ENCODE results near the gene ELP5. TPM values are rescaled to one million over a fixed set of nuclear protein-coding genes. Genes with fewer than 3 reads are reported as not detected.

Gene ELP5
- total and polyA plus RNA-seq, 10 of the 15 experiments (the other 5 are each of a cell fraction or from before 2014, with no cell fraction given), result 41.1 to 109 (median 77.5) TPM

- TF ChIP-seq REST (IDR thresholded peaks at IDR 0.05; ENCODE audit: low read depth, low read length) (no peak), LARP7 (IDR thresholded peaks at IDR 0.05) (peak; percentile 56; the same call in 1 of the 2 replicates), FOXK2 (IDR thresholded peaks at IDR 0.05) (no peak), TARDBP (IDR thresholded peaks at IDR 0.05; ENCODE audit: borderline replicate concordance) (peak; percentile 84; the same call in 1 of the 2 replicates), RAD51 (IDR thresholded peaks at IDR 0.05) (no peak), TCF7 (IDR thresholded peaks at IDR 0.05; ENCODE audit: borderline replicate concordance) (no peak), JUND (IDR thresholded peaks at IDR 0.05; ENCODE audit: low read depth, low read length) (no peak), BACH1 (IDR thresholded peaks at IDR 0.05; ENCODE audit: borderline replicate concordance) (no peak; the same call in 1 of the 2 replicates), NFYA (IDR thresholded peaks at IDR 0.05; ENCODE audit: borderline replicate concordance, low read depth, low read length) (no peak), ETV6 (conservative IDR thresholded peaks at IDR 0.05 in 1 of 2, IDR thresholded peaks at IDR 0.05 in 1 of 2; ENCODE audit: borderline replicate concordance in 1 of 2, low read depth in 1 of 2) (no peak), EP300 (IDR thresholded peaks at IDR 0.05; ENCODE audit: borderline replicate concordance in 1 of 2, control insufficient read depth in 1 of 2, low read depth in 2 of 2, low read length in 2 of 2) (no peak), SUZ12 (IDR thresholded peaks at IDR 0.05; ENCODE audit: unreplicated experiment) (no peak), TCF12 (IDR thresholded peaks at IDR 0.05; ENCODE audit: low read depth, low read length) (no peak), HSF1 (IDR thresholded peaks at IDR 0.05; ENCODE audit: low read depth, low read length) (no peak), PKNOX1 (IDR thresholded peaks at IDR 0.05) (no peak), ZBTB4 (CRISPR knock-in tag; IDR thresholded peaks at IDR 0.05) (no peak), TCF3 (IDR thresholded peaks at IDR 0.05; ENCODE audit: borderline replicate concordance, insufficient read depth, low read depth, low read length) (no peak)
Measured at GRCh38 chr17:7219812-7220592, 32.0 kb upstream of the ELP5 start, which contains the start of the genes ACADVL and DLG4 (continued).
